HepG2 (cell line): ENCODE data around the gene FAM83D. TPM values are rescaled to one million over a fixed set of nuclear protein-coding genes. Genes with fewer than 3 reads are reported as not detected.

Source experiments
- CENPT ChIP-seq: sonication (generic); formaldehyde crosslinking; IDR thresholded peaks from 2 replicates; pipeline ENCODE4 v1.8.0; 2022; ENCODE audit warnings: low read depth, mild to moderate bottlenecking, moderate library complexity, missing genetic modification reagents
- HOMEZ ChIP-seq: IDR thresholded peaks from 2 replicates; pipeline ENCODE4 v1.6.1; 2016; ENCODE audit warnings: low read depth
- HOXA5 ChIP-seq: sonication (generic); formaldehyde crosslinking; IDR thresholded peaks from 2 replicates; pipeline ENCODE4 v1.4.0; 2020; ENCODE audit warnings: missing genetic modification reagents
- ZBTB21 ChIP-seq: sonication (generic); formaldehyde crosslinking; IDR thresholded peaks from 2 replicates; pipeline ENCODE4 v1.4.0; 2020; ENCODE audit warnings: missing genetic modification reagents
- ZBTB26 ChIP-seq: IDR thresholded peaks from 2 replicates; pipeline ENCODE4 v1.6.1; 2016; ENCODE audit warnings: missing compliant biosample characterization, missing genetic modification reagents, borderline replicate concordance
- ZFAT ChIP-seq: sonication (generic); formaldehyde crosslinking; conservative IDR thresholded peaks from 2 replicates; pipeline ENCODE4 v1.8.1; 2023; ENCODE audit warnings: missing genetic modification reagents, inconsistent platforms
- ZNF350 ChIP-seq: sonication (generic); formaldehyde crosslinking; IDR thresholded peaks from 2 replicates; pipeline ENCODE4 v1.4.0; 2020; ENCODE audit warnings: mild to moderate bottlenecking, low read depth, missing genetic modification reagents, borderline replicate concordance
- ZNF407 ChIP-seq: sonication (generic); formaldehyde crosslinking; IDR thresholded peaks from one replicate; pipeline ENCODE4 v1.5.1; 2020; ENCODE audit warnings: mild to moderate bottlenecking, missing genetic modification reagents; ENCODE audit errors: not compliant biosample characterization
- ZNF451 ChIP-seq: sonication (generic); formaldehyde crosslinking; IDR thresholded peaks from 2 replicates; pipeline ENCODE4 v1.5.0; 2020; ENCODE audit warnings: mild to moderate bottlenecking, missing genetic modification reagents
- ZNF563 ChIP-seq: sonication (generic); formaldehyde crosslinking; IDR thresholded peaks from 2 replicates; pipeline ENCODE4 v1.8.0; 2022; ENCODE audit warnings: mild to moderate bottlenecking, moderate library complexity, missing genetic modification reagents
- ZNF577 ChIP-seq: sonication (generic); formaldehyde crosslinking; IDR thresholded peaks from 2 replicates; pipeline ENCODE4 v1.4.0; 2020; ENCODE audit warnings: mild to moderate bottlenecking, low read depth, missing genetic modification reagents, borderline replicate concordance
- ZNF605 ChIP-seq: sonication (generic); formaldehyde crosslinking; IDR thresholded peaks from 2 replicates; pipeline ENCODE4 v1.8.0; 2022; ENCODE audit warnings: mild to moderate bottlenecking, missing genetic modification reagents
- ZSCAN12 ChIP-seq: sonication (generic); formaldehyde crosslinking; IDR thresholded peaks from 2 replicates; pipeline ENCODE4 v1.9.0; 2021; ENCODE audit warnings: mild to moderate bottlenecking, missing genetic modification reagents
- polyA plus RNA-seq, 8 experiments: library from polyadenylated mRNA; depleted of rRNA in 3 of 8; stranded (reverse) in 7 of 8; unstranded in 1 of 8; fragments of >200 nt; fragmentation: Illumina TruSeq in 4 of 8; extraction: Trizol in 4 of 8; gene quantifications; 2 replicates each; pipeline versions ENCODE4 v1.2.1 to v1.2.3, GENCODE V29; 2011 to 2016; ENCODE audit warnings: low read depth in 4 of 8, missing spikeins in 1 of 8, mixed read lengths in 1 of 8; ENCODE audit not compliant: insufficient read depth in 1 of 8
- total RNA-seq, 5 experiments: library from RNA; depleted of rRNA; stranded (reverse); fragments of >200 nt; fragmentation: Illumina TruSeq; extraction: Trizol; gene quantifications; 2 replicates each; pipeline ENCODE4 v1.2.3, GENCODE V29; 2016; ENCODE audit warnings: low read depth in 1 of 5
- TF ChIP-seq, protein P1 (sequence below): sonication (generic); formaldehyde crosslinking; IDR thresholded peaks from 2 replicates; pipeline ENCODE4 v1.5.1; 2020; ENCODE audit warnings: missing genetic modification reagents, mild to moderate bottlenecking, borderline replicate concordance

Gene FAM83D
- total and polyA plus RNA-seq, 2 of the 13 experiments (the other 11 are each of a cell fraction or from before 2014, with no cell fraction given), result 51.4 to 64.0 TPM

- peak; percentile 88 for TF ChIP-seq ZNF451 (CRISPR knock-in tag)
- peak; percentile 30; the same call in 1 of the 2 replicates for TF ChIP-seq ZBTB21
- TF ChIP-seq ZNF407 (CRISPR knock-in tag), result peak; percentile 99
- TF ChIP-seq ZFAT (CRISPR knock-in tag), result peak; percentile 43; the same call in 1 of the 2 replicates
- TF ChIP-seq HOMEZ, result peak; percentile 77
- no peak; the same call in 1 of the 2 replicates for TF ChIP-seq CENPT
- TF ChIP-seq ZNF563 (CRISPR knock-in tag), result peak; percentile 94
- TF ChIP-seq ZNF577 (CRISPR knock-in tag), result no peak
- TF ChIP-seq, protein P1, sequence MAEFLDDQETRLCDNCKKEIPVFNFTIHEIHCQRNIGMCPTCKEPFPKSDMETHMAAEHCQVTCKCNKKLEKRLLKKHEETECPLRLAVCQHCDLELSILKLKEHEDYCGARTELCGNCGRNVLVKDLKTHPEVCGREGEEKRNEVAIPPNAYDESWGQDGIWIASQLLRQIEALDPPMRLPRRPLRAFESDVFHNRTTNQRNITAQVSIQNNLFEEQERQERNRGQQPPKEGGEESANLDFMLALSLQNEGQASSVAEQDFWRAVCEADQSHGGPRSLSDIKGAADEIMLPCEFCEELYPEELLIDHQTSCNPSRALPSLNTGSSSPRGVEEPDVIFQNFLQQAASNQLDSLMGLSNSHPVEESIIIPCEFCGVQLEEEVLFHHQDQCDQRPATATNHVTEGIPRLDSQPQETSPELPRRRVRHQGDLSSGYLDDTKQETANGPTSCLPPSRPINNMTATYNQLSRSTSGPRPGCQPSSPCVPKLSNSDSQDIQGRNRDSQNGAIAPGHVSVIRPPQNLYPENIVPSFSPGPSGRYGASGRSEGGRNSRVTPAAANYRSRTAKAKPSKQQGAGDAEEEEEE (CRISPR knock-in tag), result peak; percentile 91; the same call in 1 of the 2 replicates
- TF ChIP-seq HOXA5 (CRISPR knock-in tag), result no peak; the same call in 1 of the 2 replicates
- TF ChIP-seq ZNF350 (CRISPR knock-in tag), result peak; percentile 98
- TF ChIP-seq ZSCAN12 (CRISPR knock-in tag), result peak; percentile 93; the same call in 1 of the 2 replicates
- TF ChIP-seq ZBTB26 (CRISPR knock-in tag), result peak; percentile 75; the same call in 1 of the 2 replicates
- TF ChIP-seq ZNF605 (CRISPR knock-in tag), result peak; percentile 99
These were observed 36.1 kb downstream of the FAM83D start, which contains the start of gene DHX35 (continued) for GRCh38 chr20:38962044-38962927.
